GM06990 (cell line): ENCODE measurements around the gene WDHD1.
"Not testable (repeated sequence)": the region's sequence is repeated elsewhere in the genome, so short reads cannot be mapped to it uniquely, and the experiment has no call there.

Experiments
- DNase-seq: peaks from one replicate; pipeline ENCODE4 v3.0.0-alpha.2; 2011; ENCODE audit not compliant: insufficient read length; ENCODE audit errors: extremely low read depth
- H3K27me3 ChIP-seq: replicated peaks from 2 replicates; pipeline ENCODE4 v1.6.0; 2011; ENCODE audit warnings: low read length; ENCODE audit not compliant: control insufficient read depth, insufficient read depth
- H3K36me3 ChIP-seq: 2 replicates; pipeline ENCODE4 v1.5.1; 2011; ENCODE audit warnings: low read length; ENCODE audit not compliant: control insufficient read depth, insufficient read depth
- H3K4me3 ChIP-seq: replicated peaks from 2 replicates; pipeline ENCODE4 v1.5.1; 2011; ENCODE audit warnings: low read depth, mild to moderate bottlenecking, control low read depth, low read length
- CTCF ChIP-seq: IDR thresholded peaks from 2 replicates; pipeline ENCODE4 v1.5.1; 2011; ENCODE audit warnings: low read length, control low read depth, mild to moderate bottlenecking, inconsistent platforms; ENCODE audit not compliant: insufficient read depth, poor library complexity, severe bottlenecking

The WDHD1 gene

GRCh38 chr14:54902143-54902520 is 124.8 kb downstream of the WDHD1 start:
- no peaks in the 10 kb centered on the region for H3K36me3 ChIP-seq
- H3K4me3 ChIP-seq, result peak overlapping the region; percentile 85
- peak; percentile 10 for TF ChIP-seq CTCF
- peak; percentile 81 for DNase-seq
- H3K27me3 ChIP-seq, result no peaks in the 10 kb centered on the region

- TF ChIP-seq CTCF, result no peak
- peak; percentile 21 for DNase-seq
- Histone ChIP-seq H3K4me3 (peak overlapping the region; percentile 85), H3K36me3 (no peaks in the 10 kb centered on the region), H3K27me3 (no peaks in the 10 kb centered on the region)
These were observed 125.3 kb downstream of the WDHD1 start for GRCh38 chr14:54901380-54902142.

- H3K4me3 ChIP-seq, result no peak overlapping the region
- DNase-seq, result no peak
- no peak for TF ChIP-seq CTCF
- H3K36me3 ChIP-seq, result no peaks in the 10 kb centered on the region
- no peaks in the 10 kb centered on the region for H3K27me3 ChIP-seq
These were observed 127.3 kb downstream of the WDHD1 start for GRCh38 chr14:54899573-54899972.

- not testable (repeated sequence) for H3K4me3 ChIP-seq, H3K36me3 ChIP-seq, DNase-seq, H3K27me3 ChIP-seq
These were observed 128.9 kb downstream of the WDHD1 start for GRCh38 chr14:54897809-54898555.

- no peak for TF ChIP-seq CTCF
- Histone ChIP-seq H3K4me3 (no peak overlapping the region), H3K27me3 (no peaks in the 10 kb centered on the region), H3K36me3 (no peaks in the 10 kb centered on the region)
- DNase-seq, result no peak
These were observed 131.2 kb downstream of the WDHD1 start for GRCh38 chr14:54895683-54896082.

GRCh38 chr14:54894995-54895394 is 131.9 kb downstream of the WDHD1 start:
- Histone ChIP-seq H3K36me3 (no peaks in the 10 kb centered on the region), H3K27me3 (no peaks in the 10 kb centered on the region), H3K4me3 (no peak overlapping the region)
- TF ChIP-seq CTCF, result no peak
- no peak for DNase-seq
